ENCODE results near the gene SSR2.

GRCh38 chr1:156045076-156045475, 24.3 kb upstream of the SSR2 start:
- no peak for TF ChIP-seq CTCF (IDR thresholded peaks at IDR 0.05)
- no peak for TF ChIP-seq POLR2A (IDR thresholded peaks at IDR 0.05)
- TF ChIP-seq EP300 (IDR thresholded peaks at IDR 0.05), result no peak
